Esophagus mucosa (tissue), 1 donor: ENCODE measurements around the gene PFDN6. TPM values are rescaled to one million over a fixed set of nuclear protein-coding genes. Genes with fewer than 3 reads are reported as not detected.
"Not testable (repeated sequence)": the region's sequence is repeated elsewhere in the genome, so short reads cannot be mapped to it uniquely, and the experiment has no call there.

Experiments
- ATAC-seq: fragments of 200-7000 bp; cut with Tn5 transposase; one replicate; pipeline ENCODE4 v1.9.1; 2020
- total RNA-seq: library from RNA; stranded (reverse); gene quantifications from one replicate; pipeline ENCODE4 v1.2.4, GENCODE V29; 2023
- donor health status: DM: yes; HTN: yes; CAD: no.

The PFDN6 gene
- total RNA-seq, 1 donor from 2014 or later, result 39.9 TPM

DNA sequence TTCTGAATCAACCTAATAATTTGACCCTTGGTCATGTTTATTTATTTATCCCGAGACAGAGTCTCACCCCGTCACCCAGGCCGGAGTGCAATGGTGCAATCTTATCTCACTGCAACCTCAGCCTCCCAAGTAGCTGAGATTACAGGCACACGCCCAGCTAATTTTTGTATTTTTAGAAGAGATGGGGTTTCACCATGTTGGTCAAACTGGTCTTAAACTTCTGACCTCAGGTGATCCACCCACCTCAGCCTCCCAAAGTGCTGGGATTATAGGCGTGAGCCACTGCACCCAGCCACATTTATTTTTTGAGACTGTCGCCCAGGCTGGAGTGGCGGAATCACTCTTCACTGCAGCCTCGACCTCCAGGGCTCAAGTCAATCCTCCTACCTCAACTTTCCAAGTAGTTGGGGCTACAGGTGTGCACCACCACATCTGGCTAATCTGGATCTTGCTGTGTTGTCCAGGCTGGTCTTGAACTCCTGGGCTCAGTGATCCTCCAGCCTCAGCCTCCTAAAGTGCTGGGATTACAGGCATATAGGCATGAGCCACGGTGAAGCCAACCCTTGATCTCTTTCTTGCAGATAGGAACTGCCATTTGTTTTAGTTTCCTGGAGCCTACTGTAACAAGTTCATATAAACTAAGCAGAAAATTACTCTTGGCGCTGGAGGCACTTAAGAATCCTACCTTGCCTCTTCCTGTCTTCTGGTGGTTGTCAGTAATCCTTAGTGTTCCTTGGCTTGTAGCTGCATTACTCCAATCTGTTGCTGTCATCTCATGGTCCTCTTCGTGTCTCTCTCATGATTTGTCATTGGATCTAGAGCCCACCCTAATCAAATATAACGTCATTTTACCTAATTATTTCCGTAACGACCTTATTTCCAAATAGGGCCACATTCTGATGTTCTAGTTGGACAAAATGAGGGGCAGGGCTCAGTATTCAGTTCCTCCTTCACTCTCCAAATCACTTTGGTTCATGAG lies 15.2 kb upstream of the PFDN6 start:
- no peak for ATAC-seq

DNA sequence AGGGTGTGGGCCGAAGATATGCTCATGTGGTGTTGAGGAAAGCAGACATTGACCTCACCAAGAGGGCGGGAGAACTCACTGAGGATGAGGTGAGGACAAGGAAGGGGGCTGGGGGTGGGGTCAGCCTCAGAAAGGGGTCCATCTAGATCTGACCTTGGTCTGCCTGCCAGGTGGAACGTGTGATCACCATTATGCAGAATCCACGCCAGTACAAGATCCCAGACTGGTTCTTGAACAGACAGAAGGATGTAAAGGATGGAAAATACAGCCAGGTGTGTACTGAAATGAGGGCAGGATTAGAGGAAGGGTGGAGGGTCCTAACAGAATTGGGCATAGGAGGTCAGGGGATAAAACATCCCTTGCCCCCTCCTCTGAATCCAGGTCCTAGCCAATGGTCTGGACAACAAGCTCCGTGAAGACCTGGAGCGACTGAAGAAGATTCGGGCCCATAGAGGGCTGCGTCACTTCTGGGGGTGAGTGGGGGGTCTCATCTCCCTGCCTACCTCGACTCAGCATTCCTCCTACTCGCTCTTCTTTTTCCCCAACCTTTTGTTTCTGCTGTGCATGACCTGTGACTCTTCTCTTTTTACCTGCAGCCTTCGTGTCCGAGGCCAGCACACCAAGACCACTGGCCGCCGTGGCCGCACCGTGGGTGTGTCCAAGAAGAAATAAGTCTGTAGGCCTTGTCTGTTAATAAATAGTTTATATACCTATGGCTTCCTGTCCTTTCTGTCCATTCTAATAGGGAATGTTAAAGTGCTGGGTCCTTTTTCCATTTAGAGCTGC lies 13.4 kb upstream of the PFDN6 start:
- not testable (repeated sequence) for ATAC-seq

DNA sequence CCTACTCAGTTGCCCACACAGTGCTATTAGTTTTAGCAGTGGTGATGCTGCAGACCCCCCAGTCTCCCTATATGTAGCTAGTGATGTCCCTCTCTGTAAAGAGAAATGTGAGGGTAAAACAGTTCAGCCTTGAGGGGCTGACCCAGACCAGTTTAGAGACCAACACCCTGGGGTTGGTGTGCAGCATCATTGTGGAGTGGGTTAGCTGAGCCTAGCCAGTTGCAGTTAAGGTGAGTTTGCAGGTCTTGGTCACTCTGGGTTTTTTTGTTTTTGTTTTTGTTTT lies 12.9 kb upstream of the PFDN6 start:
- no peak for ATAC-seq

DNA sequence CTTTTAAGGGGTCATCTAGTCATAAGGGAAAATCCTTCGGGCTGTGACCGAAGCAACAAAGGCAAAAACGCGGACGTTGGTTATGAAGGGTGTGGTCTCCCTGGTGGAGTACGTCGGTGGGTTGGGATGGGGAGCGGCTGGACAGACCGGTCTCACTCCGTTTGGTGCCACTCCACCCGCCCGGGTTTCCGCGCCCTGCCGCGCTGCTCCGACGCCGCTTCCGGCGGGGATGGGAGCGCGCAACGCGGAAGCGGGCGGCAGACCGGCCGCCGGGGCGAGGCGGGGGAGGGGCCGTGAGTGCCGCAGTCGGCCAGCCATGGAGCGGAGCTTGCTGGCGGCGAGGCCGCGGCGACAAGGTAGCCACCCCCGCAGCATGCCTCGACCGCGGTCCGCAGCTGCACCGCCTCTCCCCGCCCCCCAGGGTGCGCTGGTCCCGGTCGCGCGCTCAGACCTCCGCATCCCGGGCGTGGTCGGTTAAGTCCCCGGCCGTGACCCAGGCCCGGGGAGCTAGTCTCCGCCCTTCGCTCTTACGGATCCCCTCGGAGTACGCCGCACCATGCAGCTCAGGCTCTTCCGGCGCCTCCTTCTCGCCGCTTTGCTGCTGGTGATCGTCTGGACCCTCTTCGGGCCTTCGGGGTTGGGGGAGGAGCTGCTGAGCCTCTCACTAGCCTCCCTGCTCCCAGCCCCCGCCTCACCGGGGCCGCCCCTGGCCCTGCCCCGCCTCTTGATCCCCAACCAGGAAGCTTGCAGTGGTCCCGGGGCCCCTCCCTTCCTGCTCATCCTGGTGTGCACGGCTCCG lies 12.3 kb upstream of the PFDN6 start, which contains the start of gene B3GALT4:
Gene B3GALT4 (plus strand): TSS at position 260 of the 799 bp plus-strand sequence. CDS start 297 bp downstream, at position 557.
- ATAC-seq, result peak; percentile 85

DNA sequence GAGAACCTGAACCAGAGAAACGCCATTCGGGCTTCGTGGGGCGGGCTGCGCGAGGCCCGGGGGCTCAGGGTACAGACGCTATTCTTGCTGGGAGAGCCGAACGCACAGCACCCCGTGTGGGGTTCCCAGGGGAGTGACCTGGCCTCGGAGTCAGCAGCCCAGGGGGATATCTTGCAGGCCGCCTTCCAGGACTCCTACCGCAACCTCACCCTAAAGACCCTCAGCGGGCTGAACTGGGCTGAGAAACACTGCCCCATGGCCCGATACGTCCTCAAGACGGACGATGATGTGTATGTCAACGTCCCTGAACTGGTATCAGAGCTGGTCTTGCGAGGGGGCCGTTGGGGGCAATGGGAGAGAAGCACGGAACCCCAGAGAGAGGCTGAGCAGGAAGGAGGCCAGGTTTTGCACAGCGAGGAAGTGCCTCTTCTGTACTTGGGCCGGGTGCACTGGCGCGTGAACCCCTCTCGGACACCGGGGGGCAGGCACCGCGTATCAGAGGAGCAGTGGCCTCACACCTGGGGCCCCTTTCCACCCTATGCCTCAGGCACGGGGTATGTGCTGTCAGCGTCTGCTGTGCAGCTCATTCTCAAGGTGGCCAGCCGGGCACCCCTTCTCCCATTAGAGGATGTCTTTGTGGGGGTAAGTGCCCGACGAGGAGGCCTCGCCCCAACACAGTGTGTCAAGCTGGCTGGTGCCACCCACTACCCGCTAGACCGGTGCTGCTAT lies 11.6 kb upstream of the PFDN6 start:
- peak; percentile 3 for ATAC-seq

DNA sequence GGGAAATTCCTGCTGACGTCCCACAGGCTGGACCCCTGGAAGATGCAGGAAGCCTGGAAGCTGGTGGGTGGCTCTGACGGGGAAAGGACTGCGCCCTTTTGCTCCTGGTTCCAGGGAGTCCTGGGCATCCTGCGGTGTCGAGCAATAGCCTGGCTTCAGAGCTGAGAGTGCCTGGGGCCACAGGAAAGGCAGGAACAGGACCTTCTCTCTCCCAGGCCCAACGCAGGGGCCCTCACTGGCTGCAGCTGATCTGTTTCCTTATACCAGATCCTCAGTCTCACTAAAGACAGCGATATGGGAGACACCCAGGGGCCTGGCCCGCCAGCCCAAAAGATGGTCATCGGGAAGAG lies 11.0 kb upstream of the PFDN6 start:
- ATAC-seq, result no peak

DNA sequence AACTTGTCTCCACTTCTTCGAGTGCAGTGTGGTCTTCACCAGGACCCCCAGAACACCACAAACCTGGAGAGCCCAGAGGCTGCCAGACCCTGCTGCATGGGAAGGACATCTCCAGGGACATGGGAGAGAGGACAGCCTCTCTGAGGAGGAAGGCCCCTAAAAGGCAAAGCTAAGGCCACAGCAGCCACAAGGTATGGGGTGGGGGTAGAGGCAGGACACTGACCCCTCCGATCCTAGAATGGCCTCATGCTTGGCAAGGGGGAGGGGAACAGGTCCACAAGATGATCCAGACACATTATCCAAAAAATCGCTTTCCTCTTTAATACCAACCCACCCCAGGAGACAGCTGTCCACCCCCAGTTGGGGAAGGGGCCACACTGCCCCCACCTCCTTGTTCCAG lies 10.6 kb upstream of the PFDN6 start:
- ATAC-seq, result no peak

DNA sequence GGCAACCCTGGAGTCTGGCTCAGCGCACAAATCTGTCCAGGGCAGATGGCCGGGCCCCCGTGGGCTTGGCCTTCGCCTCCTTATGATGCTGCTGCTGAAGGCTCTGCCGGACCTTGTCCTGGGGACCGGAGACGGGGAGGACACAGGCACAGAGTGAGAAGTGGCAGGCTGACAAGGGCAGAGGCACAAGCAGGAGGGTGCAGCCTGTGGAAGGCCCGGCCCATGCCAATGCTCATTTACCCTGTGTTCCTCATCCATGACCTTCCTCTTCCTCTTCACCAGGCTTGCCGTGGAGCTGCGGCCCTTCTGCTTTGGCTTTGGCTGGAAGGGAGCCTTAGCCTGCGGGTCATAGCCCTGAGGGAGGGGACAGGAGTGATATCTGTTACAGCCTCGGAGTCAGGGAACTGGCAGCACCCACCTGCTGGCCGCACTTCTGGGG lies 10.1 kb upstream of the PFDN6 start:
- ATAC-seq, result no peak

DNA sequence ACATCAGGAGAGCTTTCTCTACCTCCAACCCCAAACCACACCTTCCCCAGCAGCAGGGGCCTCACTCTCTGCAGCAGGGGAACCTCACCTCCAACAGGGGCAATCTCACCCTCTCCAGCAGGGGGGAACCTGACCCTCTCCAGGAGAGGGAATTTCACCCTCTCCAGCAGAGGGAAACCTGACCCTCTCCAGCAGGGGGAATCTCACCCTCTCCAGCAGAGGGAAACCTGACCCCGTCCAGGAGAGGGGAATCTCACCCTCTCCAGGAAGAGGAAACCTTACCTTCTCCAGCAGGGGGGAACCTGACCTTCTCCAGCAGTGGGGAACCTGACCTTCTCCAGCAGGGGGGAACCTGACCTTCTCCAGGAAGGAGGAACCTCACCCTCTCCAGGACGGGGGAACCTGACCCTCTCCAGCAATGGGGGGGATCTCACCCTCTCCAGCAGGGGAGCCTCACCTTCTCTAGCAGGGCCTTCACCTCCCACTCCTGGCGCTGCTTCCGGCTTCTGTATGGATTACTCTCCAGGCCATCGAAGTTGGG lies 9.4 kb upstream of the PFDN6 start:
- peak; percentile 17 for ATAC-seq

DNA sequence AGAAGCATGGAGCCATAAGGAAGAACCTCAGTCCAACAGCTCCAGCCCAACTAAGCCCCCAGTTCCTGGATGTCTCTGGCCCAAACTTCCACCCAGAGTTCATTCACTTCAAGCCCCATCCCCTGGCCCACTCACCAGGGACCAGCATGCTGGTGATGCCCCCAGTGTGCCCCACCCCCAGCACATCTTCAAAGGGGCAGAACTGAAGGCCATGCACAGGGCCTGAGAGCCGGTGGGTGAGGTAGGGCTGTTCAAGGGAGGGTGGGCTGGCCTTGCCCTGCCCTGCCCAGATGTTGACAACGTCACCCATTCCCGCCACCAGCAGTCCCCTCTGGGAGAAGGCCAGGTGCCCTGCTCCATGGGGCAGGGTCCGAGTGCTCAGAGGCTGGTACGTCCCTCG lies 8.9 kb upstream of the PFDN6 start:
- ATAC-seq, result no peak

DNA sequence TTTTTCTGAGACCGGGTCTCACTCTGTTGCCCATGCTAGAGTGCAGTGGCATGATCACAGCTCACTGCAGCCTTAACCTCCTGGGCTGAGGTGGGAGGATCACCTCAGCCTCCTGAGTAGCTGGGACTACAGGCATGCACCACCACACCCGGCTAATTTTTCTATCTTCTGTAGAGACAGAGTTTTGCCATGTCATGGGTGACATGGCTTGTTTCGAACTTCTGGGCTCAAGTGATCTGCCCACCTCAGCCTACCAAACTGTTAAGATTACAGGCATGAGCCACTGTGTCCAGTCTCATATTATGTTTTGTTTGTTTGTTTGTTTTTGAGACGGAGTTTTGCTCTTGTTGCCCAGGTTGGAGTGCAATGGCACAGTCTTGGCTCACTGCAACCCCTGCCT lies 4.2 kb upstream of the PFDN6 start:
- ATAC-seq, result not testable (repeated sequence)

DNA sequence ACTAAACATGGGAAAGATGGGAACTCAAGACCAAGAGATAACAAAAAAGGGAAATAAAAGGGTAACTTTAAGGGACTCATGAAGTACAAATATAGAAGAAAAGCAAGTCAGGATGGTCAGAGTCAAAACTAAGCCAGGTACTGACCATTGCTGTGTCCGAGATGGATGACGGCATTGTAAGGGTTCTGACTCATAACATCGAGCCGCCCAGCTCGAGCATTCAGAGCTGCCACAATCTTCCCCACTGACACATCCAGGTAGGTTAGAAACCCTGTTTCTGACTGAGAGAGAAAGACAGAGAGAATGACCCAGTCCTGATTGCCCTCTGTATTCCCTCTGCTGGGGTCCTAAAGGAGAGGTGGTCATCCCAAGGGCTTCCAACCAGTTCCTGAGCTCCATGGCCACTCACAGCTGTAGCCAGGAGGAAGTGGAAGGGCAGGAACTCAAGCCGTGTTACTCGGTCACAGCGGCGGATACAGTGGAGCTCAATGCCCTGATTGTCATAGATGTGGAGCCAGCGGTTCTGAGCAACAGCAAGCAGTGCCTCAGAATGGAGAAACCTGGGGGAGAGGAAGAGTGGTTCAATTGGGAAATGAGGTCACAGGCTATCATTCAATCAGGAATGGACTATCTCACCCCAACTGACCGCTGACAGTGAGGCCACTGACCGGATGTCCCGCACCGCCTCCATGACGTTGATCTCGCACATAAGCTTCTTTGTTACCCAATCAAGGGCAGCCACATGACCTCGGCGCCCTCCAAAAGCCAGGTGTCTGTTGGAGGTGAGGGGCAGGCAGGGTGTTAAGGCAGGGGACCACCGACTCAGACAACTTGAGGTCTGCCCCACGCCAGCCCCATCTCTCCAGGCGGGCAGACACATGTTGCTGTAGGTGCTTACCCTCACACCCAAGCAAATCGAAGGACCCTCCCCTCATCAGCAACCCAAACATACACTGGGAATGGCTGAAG lies 2.2 kb upstream of the PFDN6 start:
- ATAC-seq, result no peak

DNA sequence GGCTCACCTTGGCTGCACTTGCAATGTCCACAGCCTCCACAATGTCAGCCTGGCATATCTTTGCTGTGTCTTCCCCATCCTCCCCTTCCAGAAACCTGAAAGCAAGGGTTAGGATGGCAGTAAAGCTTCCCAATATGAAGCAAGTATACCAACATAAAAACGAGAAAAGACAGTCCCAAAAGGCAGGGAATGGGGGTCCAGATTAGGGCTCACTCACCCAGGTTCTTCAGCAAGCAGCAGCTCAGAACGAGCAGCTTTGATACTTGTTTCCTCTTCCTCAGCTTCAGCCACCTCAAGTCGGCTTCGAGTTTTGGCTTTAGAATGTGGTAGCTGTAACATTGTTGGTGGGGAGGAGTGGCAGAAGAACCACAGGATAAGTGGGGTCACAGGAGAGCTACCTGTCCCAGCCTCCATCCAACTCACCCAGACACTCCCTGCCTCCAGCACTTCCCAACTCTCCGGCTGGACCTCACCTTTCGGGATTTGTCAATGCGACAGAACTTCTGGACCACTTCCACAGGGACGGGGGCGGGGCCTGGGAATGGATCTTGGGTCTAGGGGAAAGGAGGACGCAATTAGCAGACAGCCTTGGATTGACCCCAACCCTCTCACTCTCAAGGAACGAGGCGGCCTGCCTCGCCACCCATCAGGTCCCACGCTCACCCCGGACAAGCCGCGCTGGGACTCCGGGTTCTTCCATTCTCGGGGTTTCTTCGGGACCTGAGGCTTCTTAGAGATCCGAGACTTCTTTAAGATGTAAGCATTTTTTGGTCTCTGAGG lies 1.1 kb upstream of the PFDN6 start:
- no peak for ATAC-seq

DNA sequence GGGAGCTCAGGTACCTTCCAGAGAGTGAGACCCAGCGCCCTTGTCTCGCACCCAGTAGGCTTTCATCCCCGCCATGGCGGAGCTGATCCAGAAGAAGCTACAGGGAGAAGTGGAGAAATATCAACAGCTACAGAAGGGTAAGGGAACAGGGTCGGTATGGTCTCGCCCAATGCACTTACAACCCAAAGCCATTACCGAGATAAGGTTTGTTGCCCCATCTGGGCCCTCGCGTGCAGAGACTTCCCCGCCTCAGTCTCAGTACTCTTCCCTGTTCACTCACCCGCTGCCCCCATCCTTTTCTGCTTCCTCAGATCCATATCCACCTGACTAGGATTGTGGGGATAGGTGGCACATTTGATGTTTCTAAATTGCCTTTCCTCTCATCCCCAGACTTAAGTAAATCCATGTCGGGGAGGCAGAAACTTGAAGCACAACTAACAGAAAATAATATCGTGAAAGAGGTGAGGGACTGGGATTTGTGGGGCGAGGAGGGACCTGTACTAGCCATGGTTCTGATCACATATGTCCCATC lies 449 bp downstream of the PFDN6 start:
- peak; percentile 6 for ATAC-seq

DNA sequence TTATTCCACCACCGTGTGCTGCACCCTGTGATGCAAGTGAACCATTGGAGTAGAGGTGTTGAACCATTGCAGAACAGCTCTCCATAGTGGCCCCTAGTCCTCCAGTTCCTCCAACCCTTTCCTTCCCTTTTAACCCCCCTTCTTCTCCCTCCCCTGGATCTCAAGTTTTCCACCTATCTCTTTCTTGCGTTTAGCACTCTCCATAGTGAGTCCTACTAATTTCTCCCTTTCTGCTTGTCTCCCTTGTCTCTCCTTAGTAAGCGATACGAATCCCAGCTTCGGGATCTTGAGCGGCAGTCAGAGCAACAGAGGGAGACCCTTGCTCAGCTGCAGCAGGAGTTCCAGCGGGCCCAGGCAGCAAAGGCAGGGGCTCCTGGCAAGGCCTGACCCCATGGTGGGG lies 1.1 kb downstream of the PFDN6 start:
- ATAC-seq, result no peak

DNA sequence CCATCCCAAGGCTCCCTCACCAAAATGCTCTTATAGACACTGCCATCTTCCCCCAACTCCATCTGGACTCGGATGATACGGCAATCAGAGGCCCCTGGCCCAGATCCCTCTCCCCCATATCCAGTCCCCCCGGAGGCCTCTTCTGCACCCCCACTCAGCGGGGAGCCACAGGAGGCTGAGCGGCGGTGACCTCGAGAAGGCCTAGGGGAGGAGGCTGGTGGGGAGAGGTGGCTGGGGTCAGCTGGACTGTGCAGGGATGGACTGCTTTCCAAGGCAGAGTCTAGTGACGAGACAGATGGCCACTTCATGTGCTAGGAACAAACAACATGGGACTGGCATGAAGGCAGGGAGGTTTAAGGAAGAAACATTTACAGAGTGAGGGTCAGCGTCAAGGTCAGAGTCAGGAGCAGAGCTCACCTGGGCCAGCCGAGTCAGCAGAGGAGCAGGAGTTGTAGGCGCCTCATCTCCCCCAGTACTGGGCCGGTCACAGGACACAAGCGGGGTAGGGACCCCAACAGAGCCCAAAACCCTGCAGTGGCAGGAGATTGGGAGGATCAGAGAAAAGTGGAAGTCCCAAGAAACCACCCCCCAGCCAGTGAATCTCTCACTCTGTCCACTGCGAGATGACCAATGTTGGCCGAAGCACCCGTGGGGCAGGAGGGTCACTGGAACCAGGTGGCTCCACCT lies 3.7 kb downstream of the PFDN6 start:
- ATAC-seq, result no peak

DNA sequence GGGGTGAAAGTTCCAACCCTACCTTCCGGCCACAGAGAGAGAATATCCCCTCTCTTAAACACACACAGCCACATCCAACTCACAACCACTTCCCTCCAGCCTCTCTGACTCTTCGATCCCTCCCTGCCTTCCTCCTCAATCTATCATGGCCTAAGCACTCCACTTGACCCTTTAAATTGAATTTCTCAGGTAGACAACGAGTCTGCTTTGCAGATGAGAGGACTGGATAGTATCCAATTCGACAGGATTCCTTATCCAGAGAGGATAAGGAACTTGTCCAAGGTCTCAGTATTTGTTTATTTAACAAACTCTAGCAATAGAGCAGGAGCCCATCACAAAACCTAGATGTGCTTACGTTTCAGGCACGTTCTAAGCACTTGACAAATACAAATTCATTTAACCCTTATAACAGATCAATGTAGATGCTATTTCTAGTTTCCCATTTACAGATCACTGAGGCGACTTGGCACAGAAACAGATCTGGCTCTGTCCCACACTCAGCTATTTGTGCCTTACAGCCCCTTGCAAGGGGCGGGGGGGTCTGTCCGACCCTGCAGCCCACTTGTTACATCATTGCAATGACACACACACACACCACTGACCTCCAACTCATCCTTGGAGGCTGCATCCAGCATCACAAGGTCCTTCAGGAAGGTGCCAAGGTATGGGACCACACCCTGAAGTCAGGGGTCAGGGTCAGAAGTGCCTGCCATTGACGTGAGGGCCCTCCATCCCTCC lies 4.9 kb downstream of the PFDN6 start:
- ATAC-seq, result no peak
